Thoracic aorta (tissue), 2 donors: ENCODE results near the gene CPSF4L. TPM values are rescaled to one million over a fixed set of nuclear protein-coding genes. Genes with fewer than 3 reads are reported as not detected.
A peak's percentile ranks its signal among the peaks of the same experiment; 100 is the strongest.

Source experiments
- ATAC-seq: fragments of 150-250 bp; one replicate; pipeline ENCODE4 v1.8.0; 2017; ENCODE audit warnings: low read depth; ENCODE audit not compliant: insufficient number of reproducible peaks, low FRiP score
- DNase-seq: peaks from one replicate; pipeline ENCODE4 v3.0.0-alpha.2; 2020; ENCODE audit warnings: low spot score
- H3K27ac ChIP-seq, 2 donors: fragments of 200-600 bp; sonication (generic); 1 replicate in 1 of 2; 2 replicates in 1 of 2; pipeline ENCODE4 v1.5.1; 2016; ENCODE audit warnings: mild to moderate bottlenecking in 2 of 2, moderate library complexity in 2 of 2
- H3K27me3 ChIP-seq: fragments of 200-600 bp; sonication (generic); replicated peaks from 2 replicates; pipeline ENCODE4 v1.6.0; 2016; ENCODE audit warnings: mild to moderate bottlenecking; ENCODE audit not compliant: insufficient read depth
- H3K36me3 ChIP-seq: fragments of 200-600 bp; sonication (generic); one replicate; pipeline ENCODE4 v1.5.1; 2016
- H3K4me1 ChIP-seq, 2 donors: fragments of 200-600 bp; sonication (generic); 1 replicate in 1 of 2; 2 replicates in 1 of 2; pipeline versions ENCODE4 v1.5.1 to v1.6.0; 2016; ENCODE audit warnings: low read depth in 2 of 2, mild to moderate bottlenecking in 1 of 2; ENCODE audit not compliant: control insufficient read depth in 1 of 2
- H3K4me3 ChIP-seq: fragments of 200-600 bp; sonication (generic); 2 replicates; pipeline ENCODE4 v1.5.1; 2016; ENCODE audit warnings: mild to moderate bottlenecking
- H3K9me3 ChIP-seq: fragments of 200-600 bp; sonication (generic); 2 replicates; pipeline ENCODE4 v1.5.1; 2016
- CTCF ChIP-seq: fragments of 200-600 bp; sonication (generic); IDR thresholded peaks from one replicate; pipeline ENCODE4 v1.5.1; 2019; ENCODE audit warnings: antibody characterized with exemption
- total RNA-seq, 2 donors: library from RNA; depleted of rRNA; stranded (reverse); fragments of >200 nt; gene quantifications; one replicate each; pipeline versions ENCODE4 v1.1.0 to v1.2.3, GENCODE V29; 2016

CPSF4L gene
- total RNA-seq, 2 donors from 2014 or later, result not detected

GRCh38 chr17:73293031-73293430 lies 31.4 kb upstream of the CPSF4L start:
- H3K4me3 ChIP-seq, result no peak overlapping the region
- H3K4me1 ChIP-seq, result peaks cover 57 to 80% of the 10 kb centered on the region in 2 donors
- ATAC-seq (no peak), DNase-seq (no peak)
- peak overlapping the region; percentile 90 to 94 for H3K27ac ChIP-seq
- TF ChIP-seq CTCF, result no peak
- no peaks in the 10 kb centered on the region for H3K36me3 ChIP-seq
- no peaks in the 10 kb centered on the region for H3K27me3 ChIP-seq
- H3K9me3 ChIP-seq, result no peaks in the 10 kb centered on the region

GRCh38 chr17:73292031-73292531 lies 30.4 kb upstream of the CPSF4L start:
- Histone ChIP-seq H3K27me3 (no peaks in the 10 kb centered on the region), H3K36me3 (no peaks in the 10 kb centered on the region), H3K27ac (peak overlapping the region; percentile 90 to 94), H3K9me3 (no peaks in the 10 kb centered on the region), H3K4me1 (peaks cover 59 to 87% of the 10 kb centered on the region in 2 donors), H3K4me3 (peak overlapping the region; percentile 48)
- TF ChIP-seq CTCF, result no peak
- ATAC-seq (peak; percentile 63), DNase-seq (peak; percentile 70)

- Histone ChIP-seq H3K36me3 (no peaks in the 10 kb centered on the region), H3K4me3 (peak overlapping the region; percentile 48), H3K27ac (peak overlapping the region; percentile 90 to 94), H3K9me3 (no peaks in the 10 kb centered on the region), H3K27me3 (no peaks in the 10 kb centered on the region), H3K4me1 (peaks cover 60 to 94% of the 10 kb centered on the region in 2 donors)
- DNase-seq (peak; percentile 77), ATAC-seq (peak; percentile 56)
- no peak for TF ChIP-seq CTCF
Observed at GRCh38 chr17:73291260-73291801, 29.7 kb upstream of the CPSF4L start.

GRCh38 chr17:73290399-73291259 lies 28.9 kb upstream of the CPSF4L start:
- no peaks in the 10 kb centered on the region for H3K27me3 ChIP-seq
- ATAC-seq (no peak), DNase-seq (no peak)
- H3K4me1 ChIP-seq, result peaks cover 60 to 100% of the 10 kb centered on the region in 2 donors
- peaks cover 5% of the 10 kb centered on the region for H3K36me3 ChIP-seq
- peak overlapping the region; percentile 90 to 94 for H3K27ac ChIP-seq
- TF ChIP-seq CTCF, result no peak
- no peaks in the 10 kb centered on the region for H3K9me3 ChIP-seq
- no peak overlapping the region for H3K4me3 ChIP-seq

- Histone ChIP-seq H3K9me3 (no peaks in the 10 kb centered on the region), H3K4me1 (peaks cover 57 to 100% of the 10 kb centered on the region in 2 donors), H3K27ac (peak overlapping the region; percentile 90 to 94), H3K4me3 (no peak overlapping the region), H3K27me3 (no peaks in the 10 kb centered on the region), H3K36me3 (peaks cover 14% of the 10 kb centered on the region)
- ATAC-seq (no peak), DNase-seq (no peak)
- no peak for TF ChIP-seq CTCF
Observed at GRCh38 chr17:73289549-73290254, 28.0 kb upstream of the CPSF4L start.
